HPDE6-E6E7 (cell line): ENCODE data around the gene SHROOM4.

Experiments used
- DNase-seq: peaks from one replicate; pipeline ENCODE4 v3.0.0; 2011; ENCODE audit warnings: missing footprints; ENCODE audit errors: extremely low spot score

Gene SHROOM4

GRCh38 chrX:50778272-50778671, 35.7 kb downstream of the SHROOM4 start:
- no peak for DNase-seq

GRCh38 chrX:50776248-50776647, 37.7 kb downstream of the SHROOM4 start:
- DNase-seq = no peak

- DNase-seq = no peak
Observed at GRCh38 chrX:50771382-50771781, 42.6 kb downstream of the SHROOM4 start.

- DNase-seq = no peak
Observed at GRCh38 chrX:50770702-50771101, 43.3 kb downstream of the SHROOM4 start.

GRCh38 chrX:50769389-50770063, 44.5 kb downstream of the SHROOM4 start:
- DNase-seq = no peak

- no peak for DNase-seq
Observed at GRCh38 chrX:50768801-50769200, 45.2 kb downstream of the SHROOM4 start.

- DNase-seq = no peak
Observed at GRCh38 chrX:50765986-50766385, 48.0 kb downstream of the SHROOM4 start.

- DNase-seq = no peak
Observed at GRCh38 chrX:50762578-50762977, 51.4 kb downstream of the SHROOM4 start.

GRCh38 chrX:50756276-50756675, 57.7 kb downstream of the SHROOM4 start:
- no peak for DNase-seq

- DNase-seq = no peak
Observed at GRCh38 chrX:50751091-50751490, 62.9 kb downstream of the SHROOM4 start.

- no peak for DNase-seq
Observed at GRCh38 chrX:50747471-50747900, 66.5 kb downstream of the SHROOM4 start.

- DNase-seq = no peak
Observed at GRCh38 chrX:50736656-50737055, 77.3 kb downstream of the SHROOM4 start.

- DNase-seq = no peak
Observed at GRCh38 chrX:50726296-50726695, 87.7 kb downstream of the SHROOM4 start.

- DNase-seq = no peak
Observed at GRCh38 chrX:50725310-50725709, 88.7 kb downstream of the SHROOM4 start.

- DNase-seq = no peak
Observed at GRCh38 chrX:50723006-50723405, 91.0 kb downstream of the SHROOM4 start.

- DNase-seq = no peak
Observed at GRCh38 chrX:50721764-50722521, 92.1 kb downstream of the SHROOM4 start.

GRCh38 chrX:50719614-50720013, 94.4 kb downstream of the SHROOM4 start:
- DNase-seq = no peak

GRCh38 chrX:50718776-50719175, 95.2 kb downstream of the SHROOM4 start:
- DNase-seq = no peak

GRCh38 chrX:50716706-50717105, 97.3 kb downstream of the SHROOM4 start:
- no peak for DNase-seq

- no peak for DNase-seq
Observed at GRCh38 chrX:50712777-50713176, 101.2 kb downstream of the SHROOM4 start.

- no peak for DNase-seq
Observed at GRCh38 chrX:50711907-50712306, 102.1 kb downstream of the SHROOM4 start.

GRCh38 chrX:50707955-50708699, 105.9 kb downstream of the SHROOM4 start:
- no peak for DNase-seq

- no peak for DNase-seq
Observed at GRCh38 chrX:50707405-50707804, 106.6 kb downstream of the SHROOM4 start.
